Activated CD8-positive, alpha-beta T cell treated with anti-CD3 and anti-CD28 coated beads for 36 hours (primary cell): ENCODE data around the gene VPREB3. TPM values are rescaled to one million over a fixed set of nuclear protein-coding genes. Genes with fewer than 3 reads are reported as not detected.

Experiments used
- ATAC-seq: fragments of 200-7000 bp; cut with Tn5 transposase; one replicate; pipeline ENCODE4 v1.10.0; 2021; ENCODE audit warnings: mild to moderate bottlenecking, moderate library complexity
- CTCF ChIA-PET: fragments of 350-600 bp; sonication (Branson Sonifier 250); formaldehyde crosslinking; loops from one replicate; lab custom pipeline; 2021; ENCODE audit warnings: antibody characterized with exemption; lab: Charles Lee
- POLR2A ChIA-PET: fragments of 350-600 bp; sonication (Branson Sonifier 250); formaldehyde crosslinking; loops from one replicate; lab custom pipeline; 2021; ENCODE audit warnings: antibody characterized with exemption; lab: Charles Lee
- DNase-seq: peaks from one replicate; pipeline ENCODE4 v3.0.0-alpha.2; 2020
- H3K27ac Mint-ChIP-seq: one replicate; pipeline ENCODE4 v1.8.0; 2021; ENCODE audit warnings: mild to moderate bottlenecking, mixed read lengths
- H3K27me3 Mint-ChIP-seq: one replicate; pipeline ENCODE4 v1.8.0; 2021; ENCODE audit warnings: mixed read lengths
- H3K36me3 Mint-ChIP-seq: one replicate; pipeline ENCODE4 v1.8.0; 2021; ENCODE audit warnings: low read depth, mixed read lengths
- H3K4me1 Mint-ChIP-seq: one replicate; pipeline ENCODE4 v1.8.0; 2021; ENCODE audit warnings: low read depth, mixed read lengths
- H3K4me3 Mint-ChIP-seq: one replicate; pipeline ENCODE4 v1.8.0; 2021; ENCODE audit warnings: mild to moderate bottlenecking, moderate library complexity, mixed read lengths
- H3K9me3 Mint-ChIP-seq: one replicate; pipeline ENCODE4 v1.8.0; 2021; ENCODE audit warnings: mixed read lengths
- CTCF ChIP-seq: fragments of 200-600 bp; IDR thresholded peaks from one replicate; pipeline ENCODE4 v1.8.0; 2022; ENCODE audit warnings: antibody characterized with exemption, mild to moderate bottlenecking
- intact Hi-C: fragments of 100-400 bp; cut with micrococcal nuclease; formaldehyde crosslinking; loops from one replicate; pipeline ENCODE4 v1.10.0; 2022
- total RNA-seq, 2 experiments: library from RNA; stranded (reverse); gene quantifications; one replicate each; pipeline ENCODE4 v1.2.3, GENCODE V29; 2021

VPREB3 gene
- total RNA-seq, 2 experiments from 2014 or later, result not detected

GRCh38 chr22:23800297-23801237 is 46.3 kb upstream of the VPREB3 start:
- DNase-seq, result no peak
- CTCF ChIA-PET, result no interaction called here
- H3K27me3 Mint-ChIP-seq, result no peaks in the 10 kb centered on the region
- H3K4me1 Mint-ChIP-seq, result no peaks in the 10 kb centered on the region
- peaks cover 38% of the 10 kb centered on the region for H3K36me3 Mint-ChIP-seq
- no peaks in the 10 kb centered on the region for H3K9me3 Mint-ChIP-seq
- intact Hi-C loops, result no loop called here
- H3K27ac Mint-ChIP-seq, result no peak overlapping the region
- H3K4me3 Mint-ChIP-seq, result no peak overlapping the region
- no peak for TF ChIP-seq CTCF
- POLR2A ChIA-PET, result interaction anchor here (1.2 kb wide), 1 partner anchor 11 kb away, joined by 4 read pairs; no protein-coding TSS in a partner anchor
- no peak for ATAC-seq

- Mint-ChIP-seq H3K27me3 (no peaks in the 10 kb centered on the region), H3K9me3 (no peaks in the 10 kb centered on the region), H3K36me3 (peaks cover 41% of the 10 kb centered on the region), H3K27ac (no peak overlapping the region), H3K4me3 (no peak overlapping the region), H3K4me1 (peaks cover 13% of the 10 kb centered on the region)
- TF ChIP-seq CTCF, result no peak
- CTCF ChIA-PET, result no interaction called here
- DNase-seq (no peak), ATAC-seq (no peak)
- intact Hi-C loops, result no loop called here
- POLR2A ChIA-PET, result no interaction called here
These were observed 42.2 kb upstream of the VPREB3 start for GRCh38 chr22:23796461-23796860.

GRCh38 chr22:23793326-23793725 is 39.1 kb upstream of the VPREB3 start:
- Mint-ChIP-seq H3K9me3 (no peaks in the 10 kb centered on the region), H3K27me3 (no peaks in the 10 kb centered on the region), H3K4me1 (peaks cover 26% of the 10 kb centered on the region), H3K27ac (peak overlapping the region; percentile 5), H3K36me3 (peaks cover 33% of the 10 kb centered on the region), H3K4me3 (no peak overlapping the region)
- ATAC-seq, result no peak
- POLR2A ChIA-PET, result no interaction called here
- CTCF ChIA-PET, result interaction anchor here (1.0 to 1.1 kb wide), 2 partner anchors 57 to 101 kb away, joined by 3 read pairs; partner anchors contain the start of gene MIF
- intact Hi-C loops, result no loop called here
- DNase-seq, result no peak
- no peak for TF ChIP-seq CTCF

GRCh38 chr22:23791738-23792645 is 37.8 kb upstream of the VPREB3 start:
- H3K27ac Mint-ChIP-seq, result peak overlapping the region; percentile 55
- DNase-seq (no peak), ATAC-seq (no peak)
- no peak for TF ChIP-seq CTCF
- H3K36me3 Mint-ChIP-seq, result peaks cover 33% of the 10 kb centered on the region
- H3K4me3 Mint-ChIP-seq, result no peak overlapping the region
- intact Hi-C loops, result no loop called here
- CTCF ChIA-PET, result interaction anchor here (1.0 to 1.1 kb wide), 2 partner anchors 58 to 103 kb away, joined by 3 read pairs; partner anchors contain the start of gene MIF
- H3K27me3 Mint-ChIP-seq, result no peaks in the 10 kb centered on the region
- H3K9me3 Mint-ChIP-seq, result no peaks in the 10 kb centered on the region
- POLR2A ChIA-PET, result interaction anchor here (0.5 to 0.7 kb wide), 2 partner anchors 34 to 59 kb away, joined by 3 to 4 read pairs; no protein-coding TSS in a partner anchor
- H3K4me1 Mint-ChIP-seq, result peaks cover 33% of the 10 kb centered on the region
